GM06990 (cell line): ENCODE results near the gene DISC1.

ENCODE experiments used
- DNase-seq: peaks from one replicate; pipeline ENCODE4 v3.0.0-alpha.2; 2011; ENCODE audit not compliant: insufficient read length; ENCODE audit errors: extremely low read depth
- H3K27me3 ChIP-seq: replicated peaks from 2 replicates; pipeline ENCODE4 v1.6.0; 2011; ENCODE audit warnings: low read length; ENCODE audit not compliant: control insufficient read depth, insufficient read depth
- H3K36me3 ChIP-seq: 2 replicates; pipeline ENCODE4 v1.5.1; 2011; ENCODE audit warnings: low read length; ENCODE audit not compliant: control insufficient read depth, insufficient read depth
- H3K4me3 ChIP-seq: replicated peaks from 2 replicates; pipeline ENCODE4 v1.5.1; 2011; ENCODE audit warnings: low read depth, mild to moderate bottlenecking, control low read depth, low read length
- CTCF ChIP-seq: IDR thresholded peaks from 2 replicates; pipeline ENCODE4 v1.5.1; 2011; ENCODE audit warnings: low read length, control low read depth, mild to moderate bottlenecking, inconsistent platforms; ENCODE audit not compliant: insufficient read depth, poor library complexity, severe bottlenecking

The DISC1 gene

DNA sequence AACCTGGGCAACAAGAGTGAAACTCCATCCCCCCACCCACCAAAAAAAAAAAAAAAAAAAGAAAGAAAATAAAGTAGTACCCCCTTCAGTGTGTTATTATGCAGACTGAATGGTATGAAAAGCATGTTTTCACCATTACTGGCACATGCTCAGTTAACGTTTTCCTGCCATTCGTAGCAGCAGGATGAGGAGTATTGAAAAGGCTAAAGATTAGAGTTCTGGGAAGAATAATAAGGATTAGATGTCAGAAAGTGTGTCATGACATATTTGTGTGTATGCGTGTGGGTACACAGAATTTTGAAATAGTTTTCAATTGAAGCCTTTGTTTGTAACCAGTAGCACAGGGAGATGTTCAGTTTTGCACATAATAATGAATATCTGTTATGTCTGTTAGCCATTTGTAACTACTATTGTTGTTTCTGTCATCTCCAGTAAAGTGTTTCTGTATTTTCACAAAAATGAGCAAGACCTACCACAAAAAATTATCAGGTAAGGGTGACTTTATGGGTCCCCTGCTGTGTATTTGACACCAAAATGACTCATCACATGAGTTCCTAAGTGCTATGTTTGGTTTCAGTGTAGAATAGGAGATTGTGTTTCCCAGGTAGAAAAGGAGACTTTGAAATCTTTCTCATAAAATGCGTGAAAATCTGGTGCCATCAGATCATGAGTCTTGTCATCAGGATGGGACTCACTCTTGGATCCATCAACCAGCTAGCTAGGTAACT is 358.9 kb downstream of the DISC1 start:
- DNase-seq = no peak
- Histone ChIP-seq H3K36me3 (no peaks in the 10 kb centered on the region), H3K4me3 (no peak overlapping the region), H3K27me3 (peaks cover 1% of the 10 kb centered on the region; the same call in 1 of the 2 replicates)
- no peak for TF ChIP-seq CTCF

GRCh38 chr1:231986631-231987336 is 360.2 kb downstream of the DISC1 start:
- TF ChIP-seq CTCF = no peak
- DNase-seq = no peak
- no peak overlapping the region for H3K4me3 ChIP-seq

DNA sequence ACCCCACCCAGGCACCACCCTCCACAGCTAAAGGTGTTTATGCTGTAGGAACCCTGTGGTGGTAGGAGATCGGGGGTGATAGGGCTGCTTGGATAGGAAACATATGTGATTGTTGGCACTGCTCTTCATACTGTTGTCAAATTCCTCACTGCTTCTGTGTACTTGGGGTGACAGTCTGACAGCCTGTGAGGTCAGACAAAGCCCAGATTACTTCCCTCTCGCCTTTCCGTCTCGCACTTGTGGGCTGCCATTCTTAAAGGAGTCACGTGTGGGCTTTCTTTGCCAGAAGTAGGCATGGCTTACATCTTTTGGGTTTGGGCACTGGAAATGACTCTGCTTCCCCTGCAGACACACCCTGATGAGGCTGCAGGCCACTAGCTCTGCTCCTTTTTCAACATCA is 363.8 kb downstream of the DISC1 start:
- H3K36me3 ChIP-seq = no peaks in the 10 kb centered on the region
- no peak overlapping the region for H3K4me3 ChIP-seq
- no peak for TF ChIP-seq CTCF
- H3K27me3 ChIP-seq = peaks cover 1% of the 10 kb centered on the region; the same call in 1 of the 2 replicates
- no peak for DNase-seq

More at GRCh38 chr1:231986631-231987336, 360.2 kb downstream of the DISC1 start:
- peaks cover 1% of the 10 kb centered on the region; the same call in 1 of the 2 replicates for H3K27me3 ChIP-seq
- no peaks in the 10 kb centered on the region for H3K36me3 ChIP-seq

GRCh38 chr1:231991231-231991630 is 364.6 kb downstream of the DISC1 start:
- DNase-seq = no peak
- H3K36me3 ChIP-seq = no peaks in the 10 kb centered on the region
- no peak overlapping the region for H3K4me3 ChIP-seq
- H3K27me3 ChIP-seq = peaks cover 1% of the 10 kb centered on the region; the same call in 1 of the 2 replicates
- no peak for TF ChIP-seq CTCF

- Histone ChIP-seq H3K4me3 (no peak overlapping the region), H3K36me3 (no peaks in the 10 kb centered on the region), H3K27me3 (no peaks in the 10 kb centered on the region)
- DNase-seq = no peak
- no peak for TF ChIP-seq CTCF
Measured at GRCh38 chr1:231993968-231994455, 367.4 kb downstream of the DISC1 start.
